ENCODE data around the gene DPM3.
"Not testable (repeated sequence)": the region's sequence is repeated elsewhere in the genome, so short reads cannot be mapped to it uniquely, and the experiment has no call there.

DPM3 gene

GRCh38 chr1:155124503-155125463, 15.5 kb downstream of the DPM3 start:
- Histone ChIP-seq H3K36me3 (ENCODE audit: control insufficient read depth, insufficient read depth, low read length) (no peaks in the 10 kb centered on the region), H3K9me3 (ENCODE audit: control insufficient read depth, low read length) (no peaks in the 10 kb centered on the region), H3K27ac (ENCODE audit: insufficient read depth, low read length, poor library complexity, severe bottlenecking) (no peak overlapping the region), H3K27me3 (replicated peaks; ENCODE audit: control insufficient read depth, insufficient read depth, low read length, poor library complexity, severe bottlenecking) (peaks cover 9% of the 10 kb centered on the region), H3K4me1 (ENCODE audit: control insufficient read depth, insufficient read depth, low read length, poor library complexity, severe bottlenecking) (peaks cover 34% of the 10 kb centered on the region), H3K4me3 (ENCODE audit: insufficient read depth, low read depth, low read length, poor library complexity, severe bottlenecking) (no peak overlapping the region)
- DNase-seq = no peak

- Histone ChIP-seq H3K27me3 (replicated peaks; ENCODE audit: control insufficient read depth, insufficient read depth, low read length, poor library complexity, severe bottlenecking) (peaks cover 9% of the 10 kb centered on the region), H3K4me1 (ENCODE audit: control insufficient read depth, insufficient read depth, low read length, poor library complexity, severe bottlenecking) (peaks cover 25% of the 10 kb centered on the region), H3K4me3 (ENCODE audit: insufficient read depth, low read depth, low read length, poor library complexity, severe bottlenecking) (no peak overlapping the region), H3K9me3 (ENCODE audit: control insufficient read depth, low read length) (no peaks in the 10 kb centered on the region), H3K27ac (ENCODE audit: insufficient read depth, low read length, poor library complexity, severe bottlenecking) (no peak overlapping the region), H3K36me3 (ENCODE audit: control insufficient read depth, insufficient read depth, low read length) (no peaks in the 10 kb centered on the region)
- no peak for DNase-seq
These were observed 16.5 kb downstream of the DPM3 start for GRCh38 chr1:155123801-155124200.

- Histone ChIP-seq H3K4me3 (ENCODE audit: insufficient read depth, low read depth, low read length, poor library complexity, severe bottlenecking) (no peak overlapping the region), H3K36me3 (ENCODE audit: control insufficient read depth, insufficient read depth, low read length) (no peaks in the 10 kb centered on the region), H3K27me3 (replicated peaks; ENCODE audit: control insufficient read depth, insufficient read depth, low read length, poor library complexity, severe bottlenecking) (no peaks in the 10 kb centered on the region), H3K4me1 (ENCODE audit: control insufficient read depth, insufficient read depth, low read length, poor library complexity, severe bottlenecking) (peaks cover 10% of the 10 kb centered on the region), H3K9me3 (ENCODE audit: control insufficient read depth, low read length) (no peaks in the 10 kb centered on the region), H3K27ac (ENCODE audit: insufficient read depth, low read length, poor library complexity, severe bottlenecking) (no peak overlapping the region)
- DNase-seq = no peak
These were observed 18.0 kb downstream of the DPM3 start for GRCh38 chr1:155122308-155122707.

GRCh38 chr1:155121249-155121648, 19.1 kb downstream of the DPM3 start:
- H3K4me3 ChIP-seq (ENCODE audit: insufficient read depth, low read depth, low read length, poor library complexity, severe bottlenecking) = no peak overlapping the region
- no peaks in the 10 kb centered on the region for H3K27me3 ChIP-seq (replicated peaks; ENCODE audit: control insufficient read depth, insufficient read depth, low read length, poor library complexity, severe bottlenecking)
- peaks cover under 1% of the 10 kb centered on the region for H3K4me1 ChIP-seq (ENCODE audit: control insufficient read depth, insufficient read depth, low read length, poor library complexity, severe bottlenecking)

GRCh38 chr1:155120253-155120652, 20.1 kb downstream of the DPM3 start:
- no peaks in the 10 kb centered on the region for H3K4me1 ChIP-seq (ENCODE audit: control insufficient read depth, insufficient read depth, low read length, poor library complexity, severe bottlenecking)
- H3K9me3 ChIP-seq (ENCODE audit: control insufficient read depth, low read length) = no peaks in the 10 kb centered on the region
- no peak overlapping the region for H3K27ac ChIP-seq (ENCODE audit: insufficient read depth, low read length, poor library complexity, severe bottlenecking)
- no peak for DNase-seq
- H3K36me3 ChIP-seq (ENCODE audit: control insufficient read depth, insufficient read depth, low read length) = no peaks in the 10 kb centered on the region
- no peak overlapping the region for H3K4me3 ChIP-seq (ENCODE audit: insufficient read depth, low read depth, low read length, poor library complexity, severe bottlenecking)
- no peaks in the 10 kb centered on the region for H3K27me3 ChIP-seq (replicated peaks; ENCODE audit: control insufficient read depth, insufficient read depth, low read length, poor library complexity, severe bottlenecking)

More at GRCh38 chr1:155121249-155121648, 19.1 kb downstream of the DPM3 start:
- no peak for DNase-seq
- H3K27ac ChIP-seq (ENCODE audit: insufficient read depth, low read length, poor library complexity, severe bottlenecking) = no peak overlapping the region
- no peaks in the 10 kb centered on the region for H3K36me3 ChIP-seq (ENCODE audit: control insufficient read depth, insufficient read depth, low read length)
- H3K9me3 ChIP-seq (ENCODE audit: control insufficient read depth, low read length) = no peaks in the 10 kb centered on the region

- not testable (repeated sequence) for H3K4me1 ChIP-seq (ENCODE audit: control insufficient read depth, insufficient read depth, low read length, poor library complexity, severe bottlenecking); H3K36me3 ChIP-seq (ENCODE audit: control insufficient read depth, insufficient read depth, low read length); H3K27me3 ChIP-seq (replicated peaks; ENCODE audit: control insufficient read depth, insufficient read depth, low read length, poor library complexity, severe bottlenecking); DNase-seq; H3K4me3 ChIP-seq (ENCODE audit: insufficient read depth, low read depth, low read length, poor library complexity, severe bottlenecking); H3K27ac ChIP-seq (ENCODE audit: insufficient read depth, low read length, poor library complexity, severe bottlenecking); H3K9me3 ChIP-seq (ENCODE audit: control insufficient read depth, low read length)
These were observed 22.2 kb downstream of the DPM3 start for GRCh38 chr1:155118090-155118489.

GRCh38 chr1:155117610-155118009, 22.7 kb downstream of the DPM3 start:
- Histone ChIP-seq H3K4me3 (ENCODE audit: insufficient read depth, low read depth, low read length, poor library complexity, severe bottlenecking) (no peak overlapping the region), H3K27ac (ENCODE audit: insufficient read depth, low read length, poor library complexity, severe bottlenecking) (no peak overlapping the region), H3K9me3 (ENCODE audit: control insufficient read depth, low read length) (no peaks in the 10 kb centered on the region), H3K27me3 (replicated peaks; ENCODE audit: control insufficient read depth, insufficient read depth, low read length, poor library complexity, severe bottlenecking) (no peaks in the 10 kb centered on the region), H3K4me1 (ENCODE audit: control insufficient read depth, insufficient read depth, low read length, poor library complexity, severe bottlenecking) (no peaks in the 10 kb centered on the region), H3K36me3 (ENCODE audit: control insufficient read depth, insufficient read depth, low read length) (no peaks in the 10 kb centered on the region)
- no peak for DNase-seq

- Histone ChIP-seq H3K9me3 (ENCODE audit: control insufficient read depth, low read length) (no peaks in the 10 kb centered on the region), H3K27ac (ENCODE audit: insufficient read depth, low read length, poor library complexity, severe bottlenecking) (no peak overlapping the region), H3K4me1 (ENCODE audit: control insufficient read depth, insufficient read depth, low read length, poor library complexity, severe bottlenecking) (no peaks in the 10 kb centered on the region), H3K27me3 (replicated peaks; ENCODE audit: control insufficient read depth, insufficient read depth, low read length, poor library complexity, severe bottlenecking) (no peaks in the 10 kb centered on the region), H3K4me3 (ENCODE audit: insufficient read depth, low read depth, low read length, poor library complexity, severe bottlenecking) (no peak overlapping the region), H3K36me3 (ENCODE audit: control insufficient read depth, insufficient read depth, low read length) (no peaks in the 10 kb centered on the region)
- DNase-seq = no peak
These were observed 24.1 kb downstream of the DPM3 start for GRCh38 chr1:155116113-155116764.

GRCh38 chr1:155113450-155113980, 26.8 kb downstream of the DPM3 start:
- Histone ChIP-seq H3K36me3 (ENCODE audit: control insufficient read depth, insufficient read depth, low read length) (no peaks in the 10 kb centered on the region), H3K9me3 (ENCODE audit: control insufficient read depth, low read length) (no peaks in the 10 kb centered on the region), H3K4me1 (ENCODE audit: control insufficient read depth, insufficient read depth, low read length, poor library complexity, severe bottlenecking) (no peaks in the 10 kb centered on the region), H3K4me3 (ENCODE audit: insufficient read depth, low read depth, low read length, poor library complexity, severe bottlenecking) (no peak overlapping the region), H3K27ac (ENCODE audit: insufficient read depth, low read length, poor library complexity, severe bottlenecking) (no peak overlapping the region), H3K27me3 (replicated peaks; ENCODE audit: control insufficient read depth, insufficient read depth, low read length, poor library complexity, severe bottlenecking) (no peaks in the 10 kb centered on the region)
- DNase-seq = no peak

GRCh38 chr1:155110826-155111225, 29.5 kb downstream of the DPM3 start:
- no peak overlapping the region for H3K27ac ChIP-seq (ENCODE audit: insufficient read depth, low read length, poor library complexity, severe bottlenecking)
- no peaks in the 10 kb centered on the region for H3K36me3 ChIP-seq (ENCODE audit: control insufficient read depth, insufficient read depth, low read length)
- H3K27me3 ChIP-seq (replicated peaks; ENCODE audit: control insufficient read depth, insufficient read depth, low read length, poor library complexity, severe bottlenecking) = no peaks in the 10 kb centered on the region
- no peak for DNase-seq
- H3K4me1 ChIP-seq (ENCODE audit: control insufficient read depth, insufficient read depth, low read length, poor library complexity, severe bottlenecking) = no peaks in the 10 kb centered on the region
- no peaks in the 10 kb centered on the region for H3K9me3 ChIP-seq (ENCODE audit: control insufficient read depth, low read length)
- no peak overlapping the region for H3K4me3 ChIP-seq (ENCODE audit: insufficient read depth, low read depth, low read length, poor library complexity, severe bottlenecking)
